ENCODE measurements around the gene ELOA. TPM values are rescaled to one million over a fixed set of nuclear protein-coding genes. Genes with fewer than 3 reads are reported as not detected.

Gene ELOA
- 30.6 and 42.2 TPM in 2 replicates for total RNA-seq

GRCh38 chr1:23743287-23744152, at the start of gene ELOA:
Gene ELOA (plus strand): TSS chr1:23743471. CDS start chr1:23743504, 33 bp downstream.

GRCh38 chr1:23777979-23778814, 34.9 kb downstream of the ELOA start, which contains the start of gene PITHD1:
Gene PITHD1 (plus strand): TSS chr1:23778418. CDS start chr1:23778516, 98 bp downstream.

GRCh38 chr1:23790696-23791515, 47.6 kb downstream of the ELOA start, which contains the start of gene LYPLA2:
Gene LYPLA2 (plus strand): TSS chr1:23791145. CDS start chr1:23792683, 1,538 bp downstream.

GRCh38 chr1:23800400-23801337, 57.4 kb downstream of the ELOA start, which contains the start of gene GALE:
Gene GALE (minus strand): TSS chr1:23800754. CDS start chr1:23799007, 1,747 bp downstream.

Other genes starting within 250 kb of the ELOA start
- gene E2F2, start 212.2 kb upstream of the ELOA start, total RNA-seq: 0.54 and 1.6 TPM in 2 replicates
- gene ID3, start 184.0 kb upstream of the ELOA start, total RNA-seq: 12.6 and 23.9 TPM in 2 replicates
- gene RPL11, start 51.7 kb upstream of the ELOA start, total RNA-seq: 447 and 618 TPM in 2 replicates
- 17.4 and 27.5 TPM in 2 replicates for gene PITHD1, start 34.9 kb downstream of the ELOA start, total RNA-seq
- 47.1 and 96.0 TPM in 2 replicates for gene LYPLA2, start 47.7 kb downstream of the ELOA start, total RNA-seq
- 40.8 and 69.7 TPM in 2 replicates for gene GALE, start 57.3 kb downstream of the ELOA start, total RNA-seq
- gene HMGCL, start 82.0 kb downstream of the ELOA start, total RNA-seq: 34.2 and 42.0 TPM in 2 replicates
- gene FUCA1, start 124.8 kb downstream of the ELOA start, total RNA-seq: 20.2 and 20.4 TPM in 2 replicates
- gene CNR2, start 169.9 kb downstream of the ELOA start, total RNA-seq: not detected in 2 replicates
- 73.3 and 102 TPM in 2 replicates for gene PNRC2, start 216.4 kb downstream of the ELOA start, total RNA-seq
- gene SRSF10, start 236.9 kb downstream of the ELOA start, total RNA-seq: 91.4 and 98.5 TPM in 2 replicates

All from placental epithelial cell (primary cell).